CD4-positive, alpha-beta T cell treated with Interferon gamma for 1 hour (primary cell): ENCODE measurements around the gene CHN1.

Experiments used
- DNase-seq: peaks from one replicate; pipeline ENCODE4 v3.0.0-alpha.2; 2020

Gene CHN1

DNA sequence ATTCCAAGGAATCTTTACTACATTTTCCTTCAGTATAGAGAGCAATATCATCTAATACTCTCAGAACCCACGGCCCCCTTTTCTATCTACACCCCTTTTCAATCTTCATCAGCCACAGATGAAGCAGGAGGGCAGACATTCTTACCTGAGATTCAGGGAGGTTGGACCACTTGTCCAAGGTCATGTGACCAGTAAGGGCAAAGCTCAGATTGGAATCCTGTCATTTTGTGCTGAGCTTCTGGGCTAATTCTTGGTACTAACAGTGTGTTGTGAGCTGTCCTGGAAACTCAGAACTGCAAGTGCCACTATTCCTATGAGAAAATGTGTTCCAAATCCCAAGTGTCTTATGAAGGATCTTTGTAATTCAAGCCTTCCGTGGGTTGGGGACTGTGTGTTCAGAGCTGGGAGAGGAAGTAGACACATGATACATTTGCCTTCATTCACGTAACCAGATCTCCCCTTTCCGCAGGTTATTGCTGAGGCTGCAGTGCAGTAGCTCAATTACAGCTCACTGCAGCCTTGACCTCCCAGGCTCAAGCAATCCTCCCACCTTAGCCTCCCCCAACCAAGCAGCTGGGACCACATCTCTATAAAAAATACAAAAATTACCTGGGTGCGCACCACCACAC is 244.2 kb downstream of the CHN1 start:
- DNase-seq = no peak

DNA sequence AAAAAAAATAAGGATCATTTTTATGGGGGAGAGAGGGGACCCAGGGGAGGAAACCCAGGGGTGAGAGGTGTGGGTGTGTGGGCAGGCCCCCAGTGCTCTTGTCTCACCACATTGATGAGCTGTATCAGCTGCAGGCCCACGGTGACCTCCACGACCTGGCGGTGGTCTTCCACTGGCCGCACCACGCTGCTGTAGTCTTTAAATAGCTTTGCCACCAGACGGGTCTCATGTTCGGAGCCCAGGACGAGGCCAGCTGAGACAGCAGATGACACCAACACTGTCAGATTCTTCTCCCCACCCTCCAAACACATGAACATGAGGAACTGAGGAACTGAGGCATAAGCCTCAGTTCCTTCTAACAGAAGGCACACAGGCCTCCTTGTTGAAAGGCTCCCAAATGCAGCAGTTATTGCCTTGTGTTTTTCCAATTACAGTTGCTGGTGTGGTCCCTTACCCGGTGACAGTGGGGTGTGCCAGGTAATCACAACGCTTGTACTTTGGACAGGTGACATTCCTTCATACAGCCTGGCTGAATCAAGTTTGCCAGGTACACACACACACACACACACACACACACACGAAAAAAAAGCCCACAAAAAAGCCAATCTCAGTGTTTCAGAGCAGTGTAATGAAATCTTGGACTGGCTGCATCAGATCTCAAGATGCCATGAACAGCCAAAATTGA is 245.7 kb downstream of the CHN1 start:
- no peak for DNase-seq

DNA sequence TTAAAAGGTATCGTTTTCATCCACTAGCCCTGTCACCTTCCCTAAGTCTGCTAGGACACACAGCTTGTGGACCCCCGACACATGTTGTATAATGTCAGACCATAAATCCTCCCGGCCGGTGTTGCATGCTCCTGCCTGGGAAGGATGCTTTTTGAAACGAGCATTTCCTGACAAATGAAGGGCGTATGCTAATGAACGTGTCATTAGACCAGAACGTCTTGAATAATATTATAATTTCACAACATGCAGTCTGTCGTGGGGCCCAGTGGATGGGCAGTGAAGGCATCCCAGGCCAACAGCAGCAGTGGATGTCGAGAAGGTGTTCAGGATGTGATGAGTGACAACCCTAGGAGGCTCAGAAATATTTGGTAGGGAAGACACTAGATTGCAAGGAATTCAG is 248.4 kb downstream of the CHN1 start:
- DNase-seq = no peak

DNA sequence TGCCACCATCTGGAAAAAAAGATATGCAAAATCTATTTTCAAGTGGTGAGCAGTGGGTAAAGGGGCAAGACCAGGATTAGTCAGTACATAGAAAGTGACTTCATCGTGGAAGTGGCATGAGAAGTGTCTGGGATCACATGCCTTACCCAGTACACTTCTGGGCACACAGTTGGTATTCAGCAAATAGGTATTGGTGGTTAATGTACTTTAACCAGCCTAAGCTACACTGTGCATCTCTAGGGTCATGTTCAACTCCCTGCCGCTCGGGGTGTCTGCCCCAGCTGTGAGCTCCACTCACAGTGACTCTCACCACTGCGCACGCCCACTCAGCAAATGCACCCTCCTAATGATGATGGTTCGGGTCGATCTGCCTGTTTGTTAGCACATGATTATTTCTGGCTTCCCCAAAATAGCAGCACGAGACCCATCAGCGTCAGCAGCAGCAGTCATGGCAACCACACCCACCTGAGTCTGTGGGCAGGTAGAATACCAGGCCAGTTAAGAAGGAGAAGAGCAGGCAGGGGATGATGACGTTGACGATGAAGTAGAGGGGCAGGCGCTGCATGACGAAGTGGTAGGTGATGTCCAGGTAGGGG is 252.0 kb downstream of the CHN1 start:
- peak; percentile 62 for DNase-seq

DNA sequence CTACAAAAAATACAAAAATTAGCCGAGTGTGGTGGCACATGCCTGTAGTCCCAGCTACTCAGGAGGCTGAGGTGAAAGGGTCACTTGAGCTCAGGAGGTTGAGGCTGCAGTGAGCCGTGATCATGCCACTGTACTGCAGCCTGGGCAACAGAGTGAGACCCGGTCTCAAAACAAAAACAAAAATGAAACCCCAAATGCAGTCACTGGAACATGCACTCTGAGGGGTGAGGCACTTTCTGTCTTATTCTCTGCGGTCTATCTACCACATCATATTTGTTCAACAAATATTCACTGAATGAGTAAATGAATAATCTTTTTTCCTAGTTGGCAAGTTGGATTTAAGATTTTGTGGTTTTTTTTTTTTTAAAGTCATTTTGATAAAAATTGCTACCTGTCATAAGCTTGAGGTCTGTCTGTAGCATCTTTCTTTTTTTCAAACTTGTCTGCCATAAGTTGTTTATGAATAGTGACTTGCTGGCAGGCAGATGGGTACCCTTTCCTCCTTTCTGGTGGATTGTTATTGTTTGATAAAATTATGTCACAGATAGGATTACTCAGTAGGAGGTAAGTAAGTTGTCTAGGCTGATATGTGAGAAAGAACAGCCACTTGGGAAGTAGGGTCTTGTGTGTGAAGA is 252.7 kb downstream of the CHN1 start:
- DNase-seq = peak; percentile 28

DNA sequence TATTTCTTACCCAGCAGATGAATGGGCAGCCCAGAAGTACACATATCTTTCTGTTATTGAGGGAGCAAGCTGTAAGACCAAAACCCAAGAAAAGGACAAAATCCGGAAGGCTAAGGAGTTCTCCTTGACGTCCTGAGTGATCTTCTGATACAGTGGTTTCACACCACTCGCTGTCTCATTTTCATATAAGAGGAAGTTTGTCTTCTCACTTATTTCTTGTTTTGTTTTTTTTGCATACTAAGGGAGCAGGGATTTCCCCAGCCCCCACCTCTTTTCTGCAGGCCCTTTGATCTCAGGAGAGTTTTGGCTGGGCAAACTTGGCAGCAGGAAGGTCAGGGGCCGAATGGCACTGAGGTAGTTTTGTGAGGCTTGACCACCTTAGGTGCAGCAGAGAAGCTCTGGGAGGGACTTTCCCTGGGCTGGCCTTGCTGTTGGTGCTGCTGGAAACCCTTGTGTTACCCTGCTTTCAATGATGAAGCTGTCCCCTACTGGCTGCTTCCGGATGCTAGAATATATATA is 254.2 kb downstream of the CHN1 start:
- DNase-seq = peak; percentile 54

DNA sequence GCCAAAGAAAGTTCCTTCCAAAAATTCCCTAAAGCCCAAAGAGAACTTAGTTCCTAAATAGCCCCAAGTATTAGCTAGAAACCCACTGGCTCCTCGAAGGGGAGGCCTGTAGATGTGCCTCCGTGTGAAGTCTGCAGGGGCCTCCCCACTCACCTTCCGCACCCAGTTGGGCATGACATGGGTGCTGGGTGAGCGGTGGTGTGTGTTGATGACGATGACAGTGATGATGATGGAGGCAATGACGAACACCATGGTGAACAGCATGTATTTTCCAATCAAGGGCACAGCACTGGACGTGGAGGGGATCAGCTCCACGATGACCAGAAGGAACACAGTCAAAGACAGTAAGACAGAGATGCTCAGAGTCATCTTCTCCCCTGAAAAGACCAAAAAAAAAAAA is 255.4 kb downstream of the CHN1 start:
- peak; percentile 29 for DNase-seq

DNA sequence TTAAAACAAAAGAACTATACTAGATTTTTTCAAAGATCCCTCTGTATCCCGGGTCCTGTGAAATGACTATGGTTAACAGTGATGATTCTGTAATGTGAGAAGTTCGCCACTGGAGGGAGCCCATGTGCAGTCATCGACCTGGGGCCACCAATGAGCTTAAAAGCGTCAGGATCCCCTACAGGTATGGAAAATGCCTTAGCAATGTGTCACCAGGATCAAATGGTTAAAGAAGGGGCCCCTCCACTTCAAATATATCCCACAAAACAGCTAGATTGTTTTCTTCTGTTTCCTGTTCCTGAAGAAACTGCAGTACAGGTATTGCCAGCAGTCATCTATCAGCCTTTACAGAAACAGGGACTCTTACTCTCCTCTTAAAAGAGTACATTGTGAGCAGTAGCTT is 256.2 kb downstream of the CHN1 start:
- peak; percentile 56 for DNase-seq
